ENCODE measurements around the gene CCDC12.

The CCDC12 gene

DNA sequence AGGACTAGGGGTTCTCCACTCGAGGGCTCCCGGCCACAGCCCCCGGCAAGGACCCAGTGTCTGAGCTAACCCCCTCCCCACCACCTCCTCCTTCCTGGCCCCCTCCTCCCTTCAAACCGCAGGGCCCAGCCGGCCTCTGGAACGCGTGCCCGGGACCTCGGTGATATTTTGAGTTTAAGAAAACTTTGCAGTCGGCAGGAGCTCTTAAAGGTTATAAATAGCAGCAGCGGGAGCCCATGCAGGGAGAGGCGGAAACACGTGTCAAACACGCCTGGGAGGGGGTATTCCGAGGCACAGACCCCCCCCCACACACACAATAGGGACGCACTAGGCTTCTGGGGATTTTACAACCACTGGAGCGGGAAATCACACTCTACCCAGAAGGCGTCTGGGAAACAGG, 102.1 kb downstream of the CCDC12 start:
- DNase-seq (ENCODE audit: low spot score): no peak

GRCh38 chr3:46873521-46873920, 103.0 kb downstream of the CCDC12 start:
- DNase-seq (ENCODE audit: low spot score): no peak
